Erythroblast (primary cell): ENCODE results near the gene MINPP1.

Experiments used
- GATA1 ChIP-seq: IDR thresholded peaks from 2 replicates; pipeline ENCODE4 v1.6.1; 2011; ENCODE audit warnings: low read depth, mild to moderate bottlenecking, control low read depth, low read length, moderate library complexity
- POLR2A ChIP-seq: IDR thresholded peaks from 2 replicates; pipeline ENCODE4 v1.6.1; 2011; ENCODE audit warnings: mild to moderate bottlenecking, low read length

GRCh38 chr10:87546210-87546609 is 41.5 kb downstream of the MINPP1 start:
- TF ChIP-seq POLR2A (no peak), GATA1 (no peak)
